H4 (cell line): ENCODE measurements around the gene CERS6. TPM values are rescaled to one million over a fixed set of nuclear protein-coding genes. Genes with fewer than 3 reads are reported as not detected.

ENCODE experiments used
- DNase-seq: peaks from one replicate; pipeline ENCODE4 v3.0.0-alpha.2; 2015; ENCODE audit warnings: low spot score
- total RNA-seq: library from RNA; depleted of rRNA; stranded (reverse); fragments of >200 nt; shearing (Covaris generic); gene quantifications from 2 replicates; pipeline ENCODE4 v1.2.3, GENCODE V29; 2014

Gene CERS6
- total RNA-seq, 1 experiment from 2014 or later: 18.8 TPM

DNA sequence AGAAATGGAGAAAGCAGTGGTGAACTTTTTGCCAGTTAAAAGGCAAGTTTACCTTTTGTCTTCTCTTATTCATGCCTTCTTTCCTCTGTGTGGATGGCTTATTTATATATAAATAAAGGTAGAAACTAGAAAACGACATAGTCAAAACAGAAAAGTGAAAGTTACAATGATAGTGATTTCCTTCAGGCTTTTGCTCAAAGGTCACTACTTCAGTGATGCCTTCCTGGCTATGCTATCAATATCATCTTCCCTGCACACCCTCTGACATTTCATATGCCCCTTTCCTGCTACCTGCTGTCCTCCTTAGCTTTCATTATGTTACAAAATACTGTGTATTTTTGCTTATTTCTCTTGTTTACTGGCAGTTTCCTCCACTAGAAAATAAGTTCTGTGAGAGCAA lies 214.4 kb downstream of the CERS6 start:
- DNase-seq: no peak

DNA sequence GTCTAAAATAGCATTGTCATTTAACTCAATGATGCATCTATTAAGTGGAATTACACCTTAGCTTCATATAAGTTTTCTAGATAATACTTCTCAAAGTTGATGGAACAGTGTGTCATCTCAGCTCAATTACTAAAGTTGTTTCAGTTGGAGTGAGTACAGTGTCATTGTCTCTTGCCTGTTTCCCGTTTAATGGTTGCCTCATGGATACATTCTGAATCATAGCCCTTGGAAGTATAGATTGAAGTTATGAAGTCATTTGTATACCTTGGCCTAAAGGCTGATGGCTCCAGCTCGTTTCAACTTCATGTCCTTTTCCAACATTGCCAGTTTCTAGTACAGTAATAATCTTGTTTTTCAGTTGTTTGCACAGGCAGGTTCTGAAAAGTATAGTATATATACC lies 215.9 kb downstream of the CERS6 start:
- no peak for DNase-seq

DNA sequence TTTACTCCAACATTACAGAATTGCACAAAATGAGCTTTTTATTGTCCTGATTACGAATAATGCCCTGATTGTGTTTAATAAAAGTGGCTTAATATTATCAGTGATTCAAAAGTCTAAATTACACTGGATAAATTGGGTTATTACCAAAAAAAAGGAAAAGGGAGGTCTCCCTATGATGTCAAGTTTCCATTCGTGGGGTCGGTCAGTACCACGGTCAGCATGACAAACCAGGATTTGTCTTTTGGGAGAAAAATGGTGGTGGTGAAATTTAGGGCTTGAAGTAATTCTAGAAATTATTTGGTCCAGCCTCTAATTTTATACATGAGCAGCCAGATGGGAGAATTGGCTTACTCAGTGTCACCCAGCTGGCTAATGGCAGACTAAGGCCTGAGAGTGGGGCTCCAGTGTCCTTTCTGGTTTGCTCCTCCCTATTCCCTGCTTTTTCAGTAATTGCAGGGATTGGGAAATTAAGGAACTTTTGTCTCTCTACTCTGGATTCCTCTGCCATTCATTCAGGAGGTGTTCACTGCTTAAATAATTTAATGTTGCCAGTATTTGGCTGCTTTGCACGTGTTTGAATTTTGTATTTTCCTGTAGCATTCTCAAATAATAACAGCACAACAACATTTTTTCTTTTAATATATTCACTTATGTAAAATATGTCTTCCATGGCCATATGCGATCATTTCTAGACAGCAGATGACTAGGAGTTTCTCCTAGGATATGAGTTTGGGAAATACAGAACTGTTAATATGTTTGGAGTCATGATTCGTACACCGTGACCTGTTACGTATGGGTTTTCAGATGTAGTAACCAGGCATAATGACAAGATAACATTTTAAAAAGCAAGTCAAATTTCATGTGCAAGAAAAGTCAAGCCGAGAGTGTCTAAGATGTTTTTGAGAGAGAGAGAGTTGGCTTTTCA lies 217.5 kb downstream of the CERS6 start:
- DNase-seq: no peak

DNA sequence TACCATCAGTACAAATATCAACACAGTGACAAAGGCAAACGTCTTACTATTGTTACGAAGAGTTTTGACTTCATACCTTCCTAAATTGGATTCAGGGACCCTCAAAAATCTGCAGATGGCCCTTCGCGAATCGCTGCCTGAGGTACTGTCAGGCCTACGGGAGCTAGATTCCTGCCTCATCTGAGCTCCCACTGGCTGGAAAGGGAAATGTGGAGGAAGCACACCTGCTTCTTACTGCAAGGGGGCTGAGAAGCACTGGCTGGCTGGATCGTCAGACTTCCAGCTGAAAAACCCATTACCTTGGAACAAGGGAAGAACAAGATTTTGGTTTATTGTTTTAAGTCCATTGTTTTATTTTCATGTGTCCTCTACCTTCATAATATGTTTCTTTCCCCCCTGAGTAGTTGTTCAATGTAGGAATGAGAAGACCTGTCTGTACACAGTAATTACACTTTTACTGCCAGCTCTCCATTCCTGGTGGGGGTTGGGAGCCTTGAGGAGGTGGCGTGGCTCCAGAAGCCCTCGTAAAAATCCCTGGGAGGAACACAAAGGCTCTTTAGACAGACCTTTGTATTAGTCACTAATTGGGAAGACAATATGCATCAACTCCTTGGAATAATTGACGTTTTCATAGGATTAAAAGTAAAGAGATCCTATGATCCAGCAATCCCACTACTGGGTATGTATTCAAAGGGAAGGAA lies 222.2 kb downstream of the CERS6 start:
- DNase-seq: no peak

DNA sequence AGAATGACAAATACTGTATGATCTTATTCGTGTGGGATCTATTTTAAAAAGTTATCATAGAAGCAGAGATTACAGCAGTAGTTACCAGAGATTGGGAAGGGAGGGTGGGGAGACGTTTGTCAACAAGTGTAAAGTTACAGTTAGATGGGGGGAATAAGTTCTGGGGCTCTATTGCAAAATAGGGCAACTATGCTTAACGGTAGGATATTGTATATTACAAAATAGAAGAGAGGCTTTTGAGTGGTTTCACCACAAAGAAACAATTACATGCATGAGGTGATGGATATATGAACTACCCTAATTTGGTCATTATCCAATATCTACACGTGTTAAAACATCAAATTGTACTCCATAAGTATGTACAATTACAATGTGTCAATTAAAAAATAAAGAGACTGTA lies 223.0 kb downstream of the CERS6 start:
- DNase-seq: no peak

DNA sequence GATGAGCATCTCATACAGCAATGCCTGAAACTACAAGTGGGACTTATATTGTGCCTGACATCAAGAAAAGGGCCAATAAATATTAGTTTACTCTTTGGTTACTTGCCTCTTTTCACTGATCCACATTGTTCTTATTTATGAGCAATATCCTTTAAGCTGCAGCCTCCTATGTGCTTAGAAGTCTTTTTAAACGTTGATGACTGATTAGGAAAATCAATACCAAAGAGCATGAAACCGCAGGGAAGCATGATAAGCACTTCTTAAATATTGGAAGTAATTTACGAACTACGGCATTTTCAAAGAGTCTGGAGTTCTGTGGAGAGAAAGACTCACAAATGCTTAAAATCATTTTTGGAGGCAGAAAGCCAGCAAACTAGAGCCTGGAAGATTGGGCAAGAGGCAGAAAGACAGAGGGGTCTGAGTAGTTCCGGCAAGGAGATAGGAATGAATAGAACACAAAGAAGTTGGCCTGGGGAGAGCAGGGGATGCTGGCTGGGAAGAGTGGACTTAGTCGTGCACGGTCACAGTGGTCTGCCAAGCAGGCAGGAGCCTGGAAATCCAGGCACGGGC lies 223.8 kb downstream of the CERS6 start:
- DNase-seq: no peak

DNA sequence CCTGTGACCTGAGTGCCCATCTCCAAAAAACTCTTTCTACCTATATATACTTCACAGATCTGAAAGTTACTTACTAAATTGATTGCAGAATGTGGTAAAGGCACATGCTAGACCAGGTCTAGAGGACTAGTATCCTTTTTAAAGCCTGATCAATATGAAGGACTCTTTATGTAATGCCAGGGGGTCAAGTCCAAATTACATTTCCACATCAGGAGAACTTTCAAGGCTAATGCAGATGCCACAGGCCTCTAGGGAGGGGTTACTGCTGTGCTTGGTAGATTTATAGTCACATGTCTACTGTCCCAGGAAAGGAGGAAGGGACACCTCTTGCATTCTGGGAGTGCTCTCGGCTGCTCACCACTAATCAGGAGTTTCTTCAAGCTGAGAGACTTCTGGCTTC lies 227.9 kb downstream of the CERS6 start:
- DNase-seq: no peak

DNA sequence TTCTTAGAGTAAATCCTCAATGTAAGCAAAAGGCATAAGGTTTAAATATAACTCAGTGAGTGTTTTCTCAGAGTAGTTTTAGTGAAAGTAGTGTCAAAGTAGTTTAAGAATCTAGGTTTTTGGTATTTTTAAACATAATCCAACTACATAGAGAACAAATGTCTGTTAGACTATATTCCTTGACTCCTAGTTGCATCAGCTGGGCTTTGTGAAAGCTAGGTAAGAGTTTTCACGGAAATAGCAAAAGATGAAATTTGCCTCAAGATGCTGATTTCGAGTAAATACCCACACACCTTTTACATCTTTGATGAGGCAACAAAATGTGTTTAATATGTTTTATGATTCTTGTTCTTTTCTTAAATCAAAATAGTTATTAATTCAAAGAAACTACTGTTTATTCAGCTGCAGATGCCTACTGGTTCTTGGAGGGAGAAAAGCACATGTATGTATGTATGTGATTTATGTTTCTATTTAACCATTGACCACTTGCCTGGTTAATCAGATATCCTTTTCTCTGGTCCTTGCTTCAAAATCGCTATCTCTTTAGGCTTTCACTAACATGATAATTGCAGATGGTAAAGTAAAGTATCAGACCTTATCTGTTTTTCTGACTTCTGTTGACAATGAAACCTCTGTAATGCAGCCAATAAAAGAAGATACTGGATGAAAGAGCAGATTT lies 229.0 kb downstream of the CERS6 start:
- no peak for DNase-seq

DNA sequence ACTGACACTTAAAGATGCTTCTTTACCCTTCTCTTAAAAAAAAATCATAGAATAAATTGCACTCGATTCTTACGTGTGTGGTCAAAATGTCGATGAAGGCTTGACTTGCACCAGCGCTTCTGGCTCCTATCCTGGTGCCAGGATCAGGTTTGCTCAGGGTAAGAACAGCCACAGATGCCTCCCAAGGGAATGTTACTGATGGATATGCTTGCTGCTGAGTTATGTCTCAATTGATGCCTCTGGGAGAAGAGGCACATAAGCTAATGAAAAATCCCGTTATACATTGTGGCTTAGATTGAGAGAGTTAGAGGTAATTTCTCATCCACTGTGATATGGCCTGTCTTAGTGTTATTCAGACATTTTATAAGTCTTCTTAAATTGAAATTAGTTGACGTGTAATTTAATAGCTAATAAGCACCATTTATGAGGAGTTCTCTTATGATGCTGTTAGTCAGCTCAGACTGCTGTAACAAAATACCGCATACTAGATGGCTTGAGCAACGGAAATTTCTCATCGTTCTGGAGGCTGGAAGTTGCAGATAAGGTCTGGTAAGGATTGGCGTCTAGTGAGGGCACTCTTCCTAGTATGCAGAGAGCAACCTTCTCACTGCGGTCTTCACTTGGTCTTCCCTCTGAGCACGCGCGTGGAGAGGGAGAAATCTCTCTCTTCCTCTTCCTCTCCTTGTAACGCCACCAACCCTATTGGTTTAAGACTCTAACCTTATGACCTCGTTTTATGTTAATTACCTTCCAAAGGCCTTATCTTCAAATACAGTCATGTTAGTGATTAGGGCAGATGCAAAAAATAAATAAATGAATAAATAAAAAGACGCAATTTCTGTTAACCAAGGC lies 229.8 kb downstream of the CERS6 start:
- no peak for DNase-seq

DNA sequence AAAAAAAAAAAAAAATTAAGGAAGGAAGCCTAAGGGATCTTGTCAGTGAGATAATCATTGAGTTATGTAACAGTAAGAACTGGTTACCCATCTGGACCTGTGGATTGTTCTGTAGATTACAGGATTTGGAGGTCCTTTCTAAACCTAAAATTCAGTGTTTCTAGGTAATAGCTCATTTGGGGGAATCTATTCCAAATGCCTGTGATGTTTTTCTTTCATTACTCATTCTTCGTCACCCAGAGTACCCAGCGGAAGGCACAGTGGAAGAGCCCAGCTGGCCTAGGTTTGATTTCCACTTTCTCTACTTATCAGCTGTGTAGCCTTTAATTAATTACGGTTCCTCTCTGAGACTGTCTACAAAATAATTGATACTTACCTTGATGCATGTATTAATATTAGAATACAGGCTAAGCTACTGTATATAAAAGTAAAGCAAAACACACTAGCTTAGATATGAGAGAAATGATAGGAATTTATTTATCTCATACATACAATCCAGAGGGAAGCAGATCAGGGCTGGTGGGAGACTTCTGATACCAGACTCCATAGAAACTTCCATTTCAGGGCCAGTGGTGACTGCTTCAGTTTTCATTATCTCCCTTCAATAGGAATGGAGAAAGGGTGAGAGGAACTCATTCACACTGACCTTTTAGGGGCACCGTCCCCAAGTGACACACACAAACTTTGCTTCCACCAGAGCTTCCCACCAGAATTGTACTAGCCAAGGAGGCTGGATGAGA lies 230.6 kb downstream of the CERS6 start:
- no peak for DNase-seq

DNA sequence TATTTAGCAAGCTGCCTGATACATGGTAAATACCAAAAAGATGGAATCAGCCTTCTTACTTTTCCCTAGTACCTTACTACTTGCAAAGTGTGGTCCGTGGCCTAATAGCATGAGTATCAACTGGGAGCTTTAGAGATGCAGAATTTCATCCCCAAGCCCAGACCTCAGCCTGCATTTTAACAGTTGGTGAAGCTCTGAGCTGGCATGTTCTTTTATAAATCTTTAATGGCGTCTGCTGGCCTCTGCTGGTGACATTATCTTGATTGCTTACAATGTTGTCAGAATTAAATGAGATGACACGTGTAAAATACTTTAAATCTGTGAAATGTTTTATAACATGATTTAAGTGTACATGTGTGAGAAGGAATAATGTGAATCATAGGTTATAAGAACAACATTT lies 231.2 kb downstream of the CERS6 start:
- no peak for DNase-seq

DNA sequence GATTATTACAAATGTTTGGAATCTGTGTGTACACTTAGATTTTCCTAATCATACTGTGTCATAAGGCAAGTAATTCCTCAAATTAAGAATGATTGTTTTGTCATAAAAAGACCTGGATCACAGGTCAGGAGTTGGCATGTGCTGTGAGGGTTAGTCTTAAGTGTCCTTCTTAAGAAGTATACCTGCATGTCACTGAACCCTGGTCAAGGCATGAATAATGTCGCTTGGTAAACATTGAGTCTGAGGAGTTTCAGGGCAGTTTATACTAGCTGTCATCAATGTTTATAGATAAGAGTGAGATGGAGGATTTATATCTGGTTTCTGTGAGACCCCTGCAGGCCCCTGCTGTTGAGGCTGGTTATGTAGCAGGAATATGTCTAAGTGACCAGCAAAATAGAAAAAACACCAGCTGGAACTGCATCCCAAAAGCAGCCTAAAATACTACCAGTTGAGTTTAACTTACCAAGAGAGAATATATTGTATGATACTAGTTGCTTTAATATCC lies 234.4 kb downstream of the CERS6 start:
- DNase-seq: no peak

DNA sequence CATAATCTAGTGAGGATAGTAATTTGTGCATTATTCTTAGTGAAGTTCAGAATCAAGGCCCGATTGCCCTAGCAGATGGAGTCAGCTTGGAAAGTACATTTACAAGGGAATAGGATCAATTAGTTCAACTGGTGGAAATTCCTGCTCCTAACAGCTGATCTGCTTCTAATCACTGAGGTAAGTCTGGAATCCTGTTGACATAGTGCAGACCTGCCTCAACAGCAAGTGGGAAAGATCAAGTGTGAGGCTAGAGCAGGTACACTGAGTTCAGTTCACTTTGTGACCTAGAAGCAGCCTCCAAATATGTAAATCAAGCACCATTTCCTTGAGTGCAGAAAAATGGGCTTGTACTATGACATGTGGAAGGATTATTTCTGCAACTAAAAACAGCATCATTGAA lies 235.1 kb downstream of the CERS6 start:
- no peak for DNase-seq

DNA sequence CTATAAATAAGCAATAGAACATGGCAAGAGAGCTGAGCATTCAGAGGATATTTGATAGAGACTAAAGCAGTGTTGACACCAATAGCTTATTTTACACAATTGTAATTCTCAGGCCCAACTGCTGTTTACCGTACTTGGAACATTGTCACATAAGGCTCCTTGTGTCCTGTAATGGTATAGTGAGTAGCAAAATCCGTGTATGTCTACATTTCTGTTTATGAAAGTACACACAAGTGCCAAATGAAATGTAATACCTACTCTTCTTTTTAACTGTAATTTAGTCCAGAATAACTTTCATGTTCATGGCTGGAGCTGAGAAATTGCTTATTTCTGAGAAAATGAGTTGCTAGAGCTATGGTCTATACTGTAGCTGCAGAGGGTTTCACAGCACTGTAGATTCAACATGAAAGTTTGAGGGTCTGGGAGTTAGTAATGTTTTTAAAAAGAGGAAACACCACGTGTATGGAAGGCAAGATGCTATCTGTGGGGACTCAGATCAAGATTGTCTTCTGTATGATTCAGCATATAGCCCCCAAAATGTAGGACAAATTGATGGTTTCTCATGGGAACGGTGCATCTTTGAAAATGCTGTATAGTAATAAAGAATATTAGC lies 236.2 kb downstream of the CERS6 start:
- no peak for DNase-seq

DNA sequence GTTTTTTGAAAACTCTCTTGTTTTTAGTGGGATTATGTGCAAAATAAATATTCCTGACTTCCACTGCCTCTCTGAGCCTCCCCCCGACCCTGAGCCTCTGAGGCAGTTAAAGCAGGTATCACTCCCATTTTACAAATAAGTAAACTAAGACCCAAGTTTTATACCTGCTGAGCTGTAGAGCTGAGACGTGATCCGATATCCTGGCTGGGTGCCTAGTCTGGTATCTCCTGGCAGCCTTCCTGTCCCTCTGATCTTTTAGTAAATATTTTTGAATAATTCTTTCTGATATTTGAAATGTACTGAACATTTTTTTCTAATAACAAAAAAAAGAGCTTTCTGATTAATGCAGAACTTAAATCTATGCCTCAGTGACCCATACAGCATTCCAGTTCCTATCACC lies 238.1 kb downstream of the CERS6 start:
- no peak for DNase-seq

DNA sequence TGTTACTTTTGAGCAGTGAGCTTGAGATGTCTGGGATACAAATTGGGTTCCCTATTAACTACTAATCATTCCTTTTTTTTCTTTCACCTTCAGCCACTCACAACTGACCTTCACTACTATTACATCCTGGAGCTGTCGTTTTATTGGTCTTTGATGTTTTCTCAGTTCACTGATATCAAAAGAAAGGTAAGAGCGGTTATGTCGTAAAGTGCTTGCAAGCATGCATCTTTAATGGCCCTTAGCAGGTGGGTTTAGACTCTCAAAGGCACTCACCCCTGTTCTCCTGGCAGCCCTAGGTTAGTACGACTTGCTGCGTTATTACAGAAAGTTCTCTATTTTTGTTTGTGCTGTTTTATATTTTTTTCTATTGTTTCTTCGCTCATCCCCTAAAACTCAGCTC lies 238.8 kb downstream of the CERS6 start:
- no peak for DNase-seq

DNA sequence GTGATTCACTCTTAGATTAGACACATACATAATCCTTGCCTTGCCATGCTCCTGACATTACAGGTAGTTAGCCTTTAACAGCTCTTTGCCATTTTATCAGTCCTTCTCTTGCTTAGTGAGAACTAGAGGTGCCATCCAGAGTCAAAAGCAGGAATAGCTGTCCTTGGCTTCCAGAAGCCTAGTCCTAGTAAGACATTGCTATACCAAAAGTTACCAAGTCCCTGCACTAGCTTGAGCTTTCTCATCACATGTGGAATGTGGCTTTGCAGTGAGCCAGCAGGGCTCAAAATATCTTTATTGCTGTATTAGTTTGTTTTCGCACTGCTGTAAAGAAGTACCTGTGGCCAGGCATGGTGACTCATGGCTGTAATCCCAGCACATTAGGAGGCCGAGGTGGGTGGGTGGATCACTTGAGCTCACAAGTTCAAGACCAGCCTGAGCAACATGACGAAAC lies 241.6 kb downstream of the CERS6 start:
- DNase-seq: peak; percentile 33

DNA sequence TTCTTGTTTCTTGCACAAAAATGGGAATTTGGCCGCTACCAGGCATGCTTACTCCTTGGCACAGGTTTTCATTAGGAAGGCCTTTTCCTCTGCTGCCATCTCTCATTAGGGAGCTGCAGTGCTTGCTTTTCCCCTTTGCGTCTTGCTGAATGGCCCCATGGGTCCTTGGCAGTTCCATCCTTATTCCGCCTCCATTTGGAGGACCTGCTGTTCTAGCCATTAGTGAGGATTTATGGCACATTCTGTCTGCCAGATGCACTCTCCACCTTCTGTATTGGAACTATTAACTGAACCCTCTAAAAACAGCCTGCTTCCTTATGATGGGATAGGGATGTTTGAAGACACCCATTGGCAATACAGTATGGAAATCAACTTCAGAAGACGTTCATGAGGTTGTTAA lies 242.9 kb downstream of the CERS6 start:
- no peak for DNase-seq

DNA sequence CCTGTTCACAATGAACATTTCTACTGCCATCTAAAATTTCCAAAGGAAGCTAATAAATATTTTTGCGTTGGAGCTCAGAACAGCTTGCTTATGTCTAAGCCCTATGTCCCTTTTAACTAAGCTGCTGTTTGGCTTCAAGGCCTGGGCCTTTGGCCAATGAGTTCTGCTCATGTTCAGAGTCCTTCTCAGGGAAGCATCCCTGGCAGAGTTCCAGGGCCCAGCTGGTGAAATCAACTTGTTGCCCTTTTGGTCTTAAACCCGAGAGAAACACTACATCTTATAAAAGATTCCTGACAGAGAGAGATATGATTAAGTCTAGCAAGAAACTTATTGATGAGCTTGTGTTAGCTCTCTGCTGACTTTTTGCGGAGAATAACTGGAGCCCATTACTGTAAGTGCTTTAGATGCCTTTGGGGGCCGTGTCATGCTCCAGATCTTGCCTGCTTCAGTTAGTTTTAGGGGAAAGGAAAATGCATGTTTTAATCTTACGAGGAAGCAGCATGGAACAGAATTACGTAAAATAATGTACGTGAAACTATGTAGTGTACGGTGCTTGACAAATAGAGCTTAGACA lies 243.9 kb downstream of the CERS6 start:
- no peak for DNase-seq
